GM12878 (cell line): ENCODE measurements around the gene MTHFS. TPM values are rescaled to one million over a fixed set of nuclear protein-coding genes. Genes with fewer than 3 reads are reported as not detected.

Source experiments
- ATAC-seq: fragments of 200-7000 bp; cut with Tn5 transposase; 3 replicates; pipeline ENCODE4 v1.9.1; 2020; ENCODE audit warnings: mild to moderate bottlenecking, moderate library complexity
- BruUV-seq: library from RNA; stranded (reverse); fragments of 400-500 nt; replicated peaks from 2 replicates; lab custom pipeline; 2021; lab: Mats Ljungman, UMichigan
- CTCF ChIA-PET: fragments of 300-600 bp; sonication (Branson Sonifier 250); formaldehyde crosslinking; extraction: SDS; loops from one replicate; lab custom pipeline; 2021; ENCODE audit warnings: inconsistent platforms; lab: Yijun Ruan, JAX
- POLR2A ChIA-PET: fragments of 350-600 bp; formaldehyde crosslinking; extraction: SDS; loops from one replicate; lab custom pipeline; 2021; ENCODE audit warnings: inconsistent platforms; lab: Charles Lee
- RAD21 ChIA-PET: fragments of 300-600 bp; sonication (Branson Sonifier 250); formaldehyde crosslinking; loops from one replicate; lab custom pipeline; 2023; ENCODE audit warnings: antibody characterized with exemption; ENCODE audit not compliant: unreplicated experiment; lab: Charles Lee
- SMC1A ChIA-PET: fragments of 300-600 bp; sonication (Branson Sonifier 250); formaldehyde crosslinking; loops from one replicate; lab custom pipeline; 2023; ENCODE audit not compliant: unreplicated experiment, uncharacterized antibody; lab: Charles Lee
- DNase-seq: peaks from one replicate; pipeline ENCODE4 v3.0.0-alpha.2; 2011; ENCODE audit warnings: low read depth, low spot score
- FAIRE-seq: peaks from 3 replicates; lab custom pipeline; 2011; peaks lifted over from hg19 to GRCh38; lab: Jason Lieb, UNC
- H2AFZ ChIP-seq: 2 replicates; pipeline ENCODE4 v1.6.0; 2011; ENCODE audit warnings: low read depth, low read length, control low read depth; ENCODE audit not compliant: control insufficient read depth
- H3K27ac ChIP-seq: 2 replicates; pipeline ENCODE4 v1.5.1; 2011; ENCODE audit warnings: control low read depth; ENCODE audit not compliant: control insufficient read depth, insufficient read depth
- H3K27me3 ChIP-seq, 2 experiments: replicated peaks in 1 of 2; 2 replicates each; pipeline versions ENCODE4 v1.6.0 to v1.6.1; 2011; ENCODE audit warnings: low read length in 1 of 2; ENCODE audit not compliant: control insufficient read depth in 2 of 2, insufficient read depth in 2 of 2
- H3K36me3 ChIP-seq, 2 experiments: 2 replicates each; pipeline ENCODE4 v1.5.1; 2011; ENCODE audit warnings: low read length in 1 of 2; ENCODE audit not compliant: control insufficient read depth in 2 of 2, insufficient read depth in 2 of 2
- H3K4me1 ChIP-seq: 2 replicates; pipeline ENCODE4 v1.6.1; 2011; ENCODE audit warnings: mild to moderate bottlenecking, low read length, moderate library complexity, mixed read lengths; ENCODE audit not compliant: control insufficient read depth, insufficient read depth
- H3K4me2 ChIP-seq: 2 replicates; pipeline ENCODE4 v1.6.0; 2011; ENCODE audit warnings: control low read depth; ENCODE audit not compliant: control insufficient read depth, insufficient read depth
- H3K4me3 ChIP-seq: fragments of 200-600 bp; sonication (generic); 2 replicates; pipeline ENCODE4 v1.5.1; 2016
- H3K79me2 ChIP-seq: 2 replicates; pipeline ENCODE4 v1.6.0; 2011; ENCODE audit warnings: low read length; ENCODE audit not compliant: control insufficient read depth, insufficient read depth
- H3K9ac ChIP-seq: 2 replicates; pipeline ENCODE4 v1.8.0; 2011; ENCODE audit warnings: low read length, control low read depth, mixed read lengths; ENCODE audit not compliant: control insufficient read depth, insufficient read depth
- H3K9me3 ChIP-seq: replicated peaks from 3 replicates; pipeline ENCODE4 v1.5.1; 2011; ENCODE audit warnings: mild to moderate bottlenecking, low read length; ENCODE audit not compliant: control insufficient read depth, insufficient read depth
- H4K20me1 ChIP-seq: 2 replicates; pipeline ENCODE4 v1.6.0; 2011; ENCODE audit not compliant: control insufficient read depth, insufficient read depth
- BRCA1 ChIP-seq: IDR thresholded peaks from 2 replicates; pipeline ENCODE4 v1.6.1; 2011; ENCODE audit warnings: low read depth, low read length, improper control_type of control experiment
- CBFB ChIP-seq: IDR thresholded peaks from 2 replicates; pipeline ENCODE4 v1.6.1; 2016; ENCODE audit warnings: antibody characterized with exemption, low read depth
- CHD2 ChIP-seq: IDR thresholded peaks from 2 replicates; pipeline ENCODE4 v1.6.1; 2011; ENCODE audit warnings: low read depth, low read length, improper control_type of control experiment, borderline replicate concordance
- DPF2 ChIP-seq: fragments of 450-650 bp; IDR thresholded peaks from 2 replicates; pipeline ENCODE4 v1.6.1; 2017; ENCODE audit warnings: mild to moderate bottlenecking
- ESRRA ChIP-seq: IDR thresholded peaks from 2 replicates; pipeline ENCODE4 v1.6.1; 2012; ENCODE audit warnings: mild to moderate bottlenecking, low read length, improper control_type of control experiment
- FOXK2 ChIP-seq: fragments of 450-650 bp; IDR thresholded peaks from 2 replicates; pipeline ENCODE4 v1.6.1; 2017; ENCODE audit warnings: mild to moderate bottlenecking, moderate library complexity
- HCFC1 ChIP-seq: fragments of 150-350 bp; IDR thresholded peaks from 2 replicates; pipeline ENCODE4 v1.6.1; 2014; ENCODE audit warnings: low read length
- HSF1 ChIP-seq: fragments of 150-350 bp; IDR thresholded peaks from 2 replicates; pipeline ENCODE4 v1.6.1; 2014; ENCODE audit warnings: mild to moderate bottlenecking, low read depth, low read length
- IKZF1 ChIP-seq: fragments of 450-650 bp; conservative IDR thresholded peaks from 2 replicates; pipeline ENCODE4 v1.6.1; 2017; ENCODE audit warnings: antibody characterized with exemption, mild to moderate bottlenecking
- IKZF2 ChIP-seq, 2 experiments: fragments of 450-650 bp; IDR thresholded peaks; 2 replicates each; pipeline ENCODE4 v1.6.1; 2017; ENCODE audit warnings: mild to moderate bottlenecking in 2 of 2, moderate library complexity in 2 of 2
- MEF2A ChIP-seq: IDR thresholded peaks from 2 replicates; pipeline ENCODE4 v1.6.1; 2011; ENCODE audit warnings: low read depth, mild to moderate bottlenecking, low read length, moderate library complexity; ENCODE audit not compliant: insufficient read depth
- MTA2 ChIP-seq: fragments of 450-650 bp; IDR thresholded peaks from 2 replicates; pipeline ENCODE4 v1.6.1; 2016; ENCODE audit warnings: low read depth, mild to moderate bottlenecking, moderate library complexity
- MYB ChIP-seq: fragments of 150-350 bp; IDR thresholded peaks from 2 replicates; pipeline ENCODE4 v1.6.1; 2014; ENCODE audit warnings: mild to moderate bottlenecking, low read depth, low read length, borderline replicate concordance
- PAX8 ChIP-seq: fragments of 450-650 bp; IDR thresholded peaks from 2 replicates; pipeline ENCODE4 v1.6.1; 2017; ENCODE audit warnings: mild to moderate bottlenecking, moderate library complexity
- RAD21 ChIP-seq: IDR thresholded peaks from 2 replicates; pipeline ENCODE4 v1.6.1; 2011; ENCODE audit warnings: mild to moderate bottlenecking, low read depth, low read length, moderate library complexity; ENCODE audit not compliant: insufficient read depth
- RFX5 ChIP-seq: IDR thresholded peaks from 2 replicates; pipeline ENCODE4 v1.6.1; 2011; ENCODE audit warnings: low read depth, low read length, improper control_type of control experiment
- SKIL ChIP-seq: fragments of 450-650 bp; IDR thresholded peaks from 2 replicates; pipeline ENCODE4 v1.6.1; 2017; ENCODE audit warnings: mild to moderate bottlenecking, low read depth, inconsistent platforms; ENCODE audit not compliant: poor library complexity, severe bottlenecking
- SMC3 ChIP-seq: IDR thresholded peaks from 2 replicates; pipeline ENCODE4 v1.6.1; 2011; ENCODE audit warnings: low read length, improper control_type of control experiment, borderline replicate concordance
- SP1 ChIP-seq: IDR thresholded peaks from one replicate; pipeline ENCODE4 v1.6.1; 2011; ENCODE audit warnings: low read depth, low read length
- SRF ChIP-seq, 2 experiments: IDR thresholded peaks; 2 replicates each; pipeline ENCODE4 v1.6.1; 2011; ENCODE audit warnings: low read depth in 2 of 2, low read length in 2 of 2, mild to moderate bottlenecking in 1 of 2, moderate library complexity in 1 of 2
- WGBS: methylation state at CpG from one replicate; pipeline ENCODE4 v1.1.6; 2016; ENCODE audit warnings: low lambda C conversion rate; ENCODE audit not compliant: insufficient replicate concordance, insufficient coverage; ENCODE audit errors: missing lambda C conversion rate; 5-methylcytosine and 5-hydroxymethylcytosine counted together
- in situ Hi-C: fragments of 300-500 bp; cut with MboI; formaldehyde crosslinking; loops from 9 replicates; pipeline ENCODE4 v1.14.3; 2018; ENCODE audit warnings: mixed read lengths
- intact Hi-C: fragments of 100-400 bp; cut with micrococcal nuclease; formaldehyde crosslinking; loops from one replicate; pipeline ENCODE4 v1.14.2; 2022; ENCODE audit not compliant: unreplicated experiment
- polyA plus RNA-seq, 11 experiments: library from polyadenylated mRNA; depleted of rRNA in 4 of 11; unstranded in 6 of 11; stranded (reverse) in 5 of 11; fragments of >200 nt; fragmentation: Nextera tagmentation in 4 of 11; fragmentation: Illumina TruSeq in 1 of 11; extraction: Ambion mirVana in 4 of 11; extraction: Trizol in 1 of 11; gene quantifications; 1 replicate in 1 of 11; 2 replicates in 10 of 11; pipeline versions ENCODE4 v1.2.1 to v1.2.3, GENCODE V29; 2011 to 2016; ENCODE audit warnings: inconsistent platforms in 2 of 11, missing spikeins in 2 of 11, low read depth in 1 of 11
- total RNA-seq, 4 experiments: library from RNA; depleted of rRNA in 3 of 4; stranded (reverse); fragments of >200 nt in 3 of 4; fragmentation: Illumina TruSeq in 1 of 4; extraction: Trizol in 1 of 4; gene quantifications; 2 replicates each; pipeline versions ENCODE4 v1.2.1 to v1.2.3, GENCODE V29; 2013 to 2021

MTHFS gene
- total and polyA plus RNA-seq, 10 of the 15 experiments (the other 5 are each of a cell fraction or from before 2014, with no cell fraction given) = 14.0 to 81.9 (median 31.8) TPM

- H3K27me3 ChIP-seq = no peaks in the 10 kb centered on the region
- CTCF ChIA-PET = interaction anchor here (1.0 to 2.7 kb wide), 4 partner anchors 10 to 69 kb away, joined by 3 to 12 read pairs (median 10); no protein-coding TSS in a partner anchor
- peak; percentile 94 for DNase-seq
- BruUV-seq = no TSS peak
- H3K36me3 ChIP-seq = peaks cover 0 to 4% of the 10 kb centered on the region in 2 experiments; a peak in 2 of 4 replicates
- H3K79me2 ChIP-seq = peaks cover 31% of the 10 kb centered on the region
- peak; percentile 97 for ATAC-seq
- 1% methylated on average over 62 of the region's 68 CpGs for WGBS
- intact Hi-C loops = loop anchor here (2.0 to 5.0 kb wide), 3 partner anchors 27 to 139 kb away; partner anchors contain the start of genes BCL2A1 and MTHFS
- in situ Hi-C loops = no loop called here
- SMC1A ChIA-PET = interaction anchor here (0.8 to 4.5 kb wide), 17 partner anchors 9 to 142 kb away, joined by 3 to 54 read pairs (median 7); partner anchors contain the start of genes BCL2A1 and MTHFS
- H3K9ac ChIP-seq = peak overlapping the region; percentile 86
- H3K4me3 ChIP-seq = peak overlapping the region; percentile 80
- peak overlapping the region; percentile 77 for H2AFZ ChIP-seq
- H3K4me1 ChIP-seq = no peaks in the 10 kb centered on the region
- H3K27ac ChIP-seq = peak overlapping the region; percentile 92
- peak; percentile 98 for FAIRE-seq
- RAD21 ChIA-PET = interaction anchor here (0.7 to 3.3 kb wide), 20 partner anchors 11 to 136 kb away, joined by 3 to 52 read pairs (median 4); partner anchors contain the start of gene BCL2A1
- POLR2A ChIA-PET = interaction anchor here (0.6 to 3.9 kb wide), 21 partner anchors 8 to 148 kb away, joined by 3 to 49 read pairs (median 5); partner anchors contain the start of gene BCL2A1
- peak overlapping the region; percentile 77 for H3K4me2 ChIP-seq
- H4K20me1 ChIP-seq = no peaks in the 10 kb centered on the region
- peaks cover 22% of the 10 kb centered on the region for H3K9me3 ChIP-seq
- TF ChIP-seq BRCA1 (no peak), MTA2 (no peak), SRF (IDR thresholded peaks at IDR 0.05; ENCODE audit: low read depth in 2 of 2, low read length in 2 of 2) (peak in 1 of 2 experiments; percentile 51; a peak in 1 of 4 replicates), IKZF1 (peak; percentile 81; the same call in 1 of the 2 replicates), ESRRA (no peak), SP1 (peak; percentile 47), RFX5 (no peak), MYB (no peak), DPF2 (peak; percentile 31), SMC3 (no peak), HCFC1 (peak; percentile 30; the same call in 1 of the 2 replicates), PAX8 (no peak), IKZF2 (IDR thresholded peaks at IDR 0.05) (peak; percentile 3 to 19; a peak in 2 of 4 replicates), FOXK2 (no peak), HSF1 (no peak), MEF2A (0 out of 2 replicates have a peak, but pooled peaks have one; percentile 24), SKIL (no peak), CHD2 (no peak), RAD21 (0 out of 2 replicates have a peak, but pooled peaks have one; percentile 2), CBFB (no peak)
Observed at GRCh38 chr15:79923515-79924169, 26.8 kb upstream of the MTHFS start.
